GM23338 (cell line): ENCODE measurements around the gene KLHL22. TPM values are rescaled to one million over a fixed set of nuclear protein-coding genes. Genes with fewer than 3 reads are reported as not detected.
"Not testable (repeated sequence)": the region's sequence is repeated elsewhere in the genome, so short reads cannot be mapped to it uniquely, and the experiment has no call there.

ENCODE experiments used
- ATAC-seq: fragments of 200-7000 bp; cut with Tn5 transposase; 3 replicates; pipeline ENCODE4 v1.9.1; 2020
- DNase-seq: peaks from one replicate; pipeline ENCODE4 v3.0.0-alpha.2; 2015; ENCODE audit warnings: low spot score
- H2AFZ ChIP-seq: fragments of 200-600 bp; sonication (generic); 2 replicates; pipeline ENCODE4 v1.8.0; 2016; ENCODE audit warnings: antibody characterized with exemption, mild to moderate bottlenecking, moderate library complexity
- H3F3A ChIP-seq: fragments of 200-600 bp; sonication (generic); replicated peaks from 2 replicates; pipeline ENCODE4 v1.8.0; 2017; ENCODE audit warnings: antibody characterized with exemption, mixed run types, low read depth
- H3K27ac ChIP-seq: fragments of 200-600 bp; sonication (generic); 2 replicates; pipeline ENCODE4 v1.6.1; 2016; ENCODE audit warnings: low read depth
- H3K27me3 ChIP-seq: fragments of 200-600 bp; sonication (generic); 2 replicates; pipeline ENCODE4 v1.8.0; 2016; ENCODE audit warnings: mild to moderate bottlenecking, mixed run types, moderate library complexity; ENCODE audit not compliant: insufficient read depth
- H3K36me3 ChIP-seq: fragments of 200-600 bp; sonication (generic); 2 replicates; pipeline ENCODE4 v1.8.0; 2016; ENCODE audit warnings: mild to moderate bottlenecking; ENCODE audit not compliant: insufficient read depth
- H3K4me1 ChIP-seq: fragments of 200-600 bp; sonication (generic); 2 replicates; pipeline ENCODE4 v1.8.0; 2016; ENCODE audit warnings: mild to moderate bottlenecking, moderate library complexity; ENCODE audit not compliant: insufficient read depth
- H3K4me2 ChIP-seq: fragments of 200-600 bp; sonication (generic); 2 replicates; pipeline ENCODE4 v1.7.1; 2017; ENCODE audit warnings: mixed run types
- H3K4me3 ChIP-seq: fragments of 200-600 bp; sonication (generic); 2 replicates; pipeline ENCODE4 v1.6.1; 2016; ENCODE audit warnings: mixed run types
- H3K79me2 ChIP-seq: fragments of 200-600 bp; sonication (generic); replicated peaks from 2 replicates; pipeline ENCODE4 v1.8.0; 2017; ENCODE audit warnings: mild to moderate bottlenecking; ENCODE audit not compliant: insufficient read depth
- H3K9me2 ChIP-seq: fragments of 200-600 bp; sonication (generic); 2 replicates; pipeline ENCODE4 v1.8.0; 2017; ENCODE audit not compliant: insufficient read depth
- H4K20me1 ChIP-seq: fragments of 200-600 bp; sonication (generic); replicated peaks from 2 replicates; pipeline ENCODE4 v1.8.0; 2017; ENCODE audit warnings: mild to moderate bottlenecking; ENCODE audit not compliant: insufficient read depth
- H3K27ac Mint-ChIP-seq: 2 replicates; pipeline ENCODE4 v1.8.0; 2020; ENCODE audit warnings: inconsistent platforms, mild to moderate bottlenecking, moderate library complexity, mixed read lengths
- H3K27me3 Mint-ChIP-seq: 3 replicates; pipeline ENCODE4 v1.8.0; 2022; ENCODE audit warnings: low read depth, mild to moderate bottlenecking, moderate library complexity, mixed read lengths, inconsistent platforms; ENCODE audit not compliant: insufficient read depth, poor library complexity
- H3K36me3 Mint-ChIP-seq: 3 replicates; pipeline ENCODE4 v1.8.0; 2021; ENCODE audit warnings: low read depth, mild to moderate bottlenecking, inconsistent platforms, moderate library complexity, mixed read lengths
- H3K4me1 Mint-ChIP-seq: 3 replicates; pipeline ENCODE4 v1.8.0; 2020; ENCODE audit warnings: mild to moderate bottlenecking, inconsistent platforms, mixed read lengths
- H3K4me3 Mint-ChIP-seq: 3 replicates; pipeline ENCODE4 v1.8.0; 2021; ENCODE audit warnings: moderate library complexity, mild to moderate bottlenecking, inconsistent platforms, mixed read lengths
- H3K9me3 Mint-ChIP-seq: 3 replicates; pipeline ENCODE4 v1.8.0; 2020; ENCODE audit warnings: moderate library complexity, mild to moderate bottlenecking, inconsistent platforms, mixed read lengths
- CREB1 ChIP-seq: fragments of 250-450 bp; sonication (Bioruptor Pico); IDR thresholded peaks from 2 replicates; pipeline ENCODE4 v1.5.0; 2020; ENCODE audit warnings: low read depth, mild to moderate bottlenecking, moderate library complexity
- EZH2 ChIP-seq: fragments of 200-600 bp; sonication (generic); IDR thresholded peaks from one replicate; pipeline ENCODE4 v1.8.0; 2017; ENCODE audit warnings: antibody characterized with exemption, mild to moderate bottlenecking, low read depth; ENCODE audit not compliant: unreplicated experiment
- JUNB ChIP-seq: IDR thresholded peaks from one replicate; pipeline ENCODE4 v1.6.1; 2016; ENCODE audit warnings: antibody characterized with exemption; ENCODE audit not compliant: unreplicated experiment
- NANOG ChIP-seq: IDR thresholded peaks from 2 replicates; pipeline ENCODE4 v1.6.1; 2016; ENCODE audit warnings: antibody characterized with exemption, borderline replicate concordance
- POLR2AphosphoS5 ChIP-seq: IDR thresholded peaks from 2 replicates; pipeline ENCODE4 v1.6.1; 2016; ENCODE audit warnings: antibody characterized with exemption, low read depth
- ZNF114 ChIP-seq: fragments of 250-450 bp; sonication (Bioruptor Pico); IDR thresholded peaks from 2 replicates; pipeline ENCODE4 v1.5.0; 2020; ENCODE audit warnings: mild to moderate bottlenecking, moderate library complexity
- ZNF331 ChIP-seq: fragments of 250-450 bp; sonication (Bioruptor Pico); IDR thresholded peaks from 2 replicates; pipeline ENCODE4 v1.5.0; 2020; ENCODE audit warnings: low read depth, mild to moderate bottlenecking, moderate library complexity
- polyA plus RNA-seq: library from polyadenylated mRNA; unstranded; fragments of >200 nt; fragmentation: Nextera tagmentation; extraction: Ambion mirVana; gene quantifications from 2 replicates; pipeline ENCODE4 v1.2.1, GENCODE V29; 2016
- total RNA-seq: library from RNA; depleted of rRNA; stranded (reverse); fragments of >200 nt; shearing (Covaris generic); gene quantifications from 2 replicates; pipeline ENCODE4 v1.2.3, GENCODE V29; 2014
- TF ChIP-seq, protein P1 (sequence below), 2 experiments: fragments of 200-600 bp in 1 of 2; sonication (generic) in 1 of 2; conservative IDR thresholded peaks; 2 replicates each; pipeline versions ENCODE4 v1.5.1 to v1.6.1; 2016 to 2017; ENCODE audit warnings: antibody characterized with exemption in 2 of 2, low read depth in 2 of 2, mild to moderate bottlenecking in 2 of 2, moderate library complexity in 1 of 2
- TF ChIP-seq, protein P2 (sequence below): IDR thresholded peaks from 2 replicates; pipeline ENCODE4 v1.6.1; 2016; ENCODE audit warnings: antibody characterized with exemption
- TF ChIP-seq, protein P3 (sequence below): fragments of 250-450 bp; sonication (Bioruptor Pico); IDR thresholded peaks from 2 replicates; pipeline ENCODE4 v1.5.0; 2020; ENCODE audit warnings: mild to moderate bottlenecking, moderate library complexity

Gene KLHL22
- total and polyA plus RNA-seq, 2 experiments from 2014 or later = 2.4 to 16.0 TPM

DNA sequence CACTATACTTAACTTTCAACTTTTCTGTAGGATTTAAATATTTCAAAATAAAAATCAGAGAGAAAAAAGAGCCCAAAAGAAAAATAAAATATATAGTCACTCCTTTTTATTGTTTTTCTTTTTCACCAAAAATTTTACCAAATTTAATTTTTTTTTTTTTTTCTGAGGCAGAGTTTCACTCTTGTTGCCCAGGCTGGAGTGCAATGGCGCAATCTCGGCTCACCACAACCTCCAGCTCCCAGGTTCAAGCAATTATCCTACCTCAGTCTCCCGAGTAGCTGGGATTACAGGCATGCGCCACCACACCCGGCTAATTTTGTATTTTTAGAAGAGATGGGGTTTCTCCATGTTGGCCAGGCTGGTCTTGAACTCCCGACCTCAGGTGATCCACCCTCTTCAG is 17.5 kb downstream of the KLHL22 start:
- H3K79me2 ChIP-seq, H3K36me3 Mint-ChIP-seq, H3K9me3 Mint-ChIP-seq, H3K4me1 Mint-ChIP-seq, ATAC-seq, H2AFZ ChIP-seq, H3K27me3 ChIP-seq, H3K4me3 Mint-ChIP-seq, H4K20me1 ChIP-seq, H3K4me1 ChIP-seq, H3K9me2 ChIP-seq, H3F3A ChIP-seq, DNase-seq, H3K36me3 ChIP-seq, H3K27ac ChIP-seq, H3K4me3 ChIP-seq, H3K4me2 ChIP-seq, H3K27ac Mint-ChIP-seq, H3K27me3 Mint-ChIP-seq: not testable (repeated sequence)

DNA sequence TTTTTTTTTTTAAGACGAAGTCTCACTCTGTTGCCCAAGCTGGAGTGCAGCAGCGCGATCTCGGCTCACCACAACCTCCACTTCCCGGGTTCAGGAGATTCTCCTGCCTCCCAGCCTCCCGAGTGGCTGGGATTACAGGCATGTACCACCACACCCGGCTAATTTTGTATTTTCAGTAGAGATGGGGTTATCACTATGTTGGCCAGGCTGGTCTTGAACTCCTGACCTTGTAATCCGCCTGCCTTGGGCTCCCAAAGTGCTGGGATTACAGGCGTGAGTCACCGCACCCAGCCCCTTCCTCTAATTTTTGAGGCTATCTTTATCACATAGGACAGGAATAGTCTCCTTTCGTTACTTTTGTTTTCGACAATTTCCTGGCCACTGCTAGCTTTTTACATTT is 20.0 kb downstream of the KLHL22 start:
- not testable (repeated sequence) for H3K36me3 ChIP-seq, H3K27ac ChIP-seq, H3K4me3 Mint-ChIP-seq, H3K27me3 ChIP-seq, H3K9me2 ChIP-seq, DNase-seq, H3K4me1 Mint-ChIP-seq, H3K36me3 Mint-ChIP-seq, H3K4me3 ChIP-seq, H3K4me2 ChIP-seq, H3K79me2 ChIP-seq, H3K9me3 Mint-ChIP-seq, H3K27ac Mint-ChIP-seq, H3K4me1 ChIP-seq, H4K20me1 ChIP-seq, H2AFZ ChIP-seq, H3F3A ChIP-seq, ATAC-seq
- peaks cover 14% of the 10 kb centered on the region for H3K27me3 Mint-ChIP-seq

DNA sequence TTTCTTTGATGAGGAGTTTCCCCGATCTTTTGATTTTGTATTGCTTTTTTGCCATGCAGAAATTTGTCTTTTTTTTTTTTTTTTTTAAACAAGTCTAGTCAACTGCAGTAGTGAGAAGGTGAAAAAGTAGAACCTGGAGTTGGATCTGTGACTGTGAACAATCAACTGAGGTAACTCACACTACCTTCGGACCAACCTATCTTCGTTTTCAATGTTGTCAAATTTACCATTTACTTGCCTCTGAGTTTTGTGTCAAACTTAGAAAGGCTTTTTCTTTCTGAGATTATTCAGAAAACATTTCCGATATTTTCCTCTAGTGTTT is 20.5 kb downstream of the KLHL22 start:
- H3K79me2 ChIP-seq = no peaks in the 10 kb centered on the region
- no peak for DNase-seq
- H3K36me3 Mint-ChIP-seq = no peaks in the 10 kb centered on the region; the same call in 2 of the 3 replicates
- H3K9me2 ChIP-seq = no peaks in the 10 kb centered on the region
- H2AFZ ChIP-seq = no peak overlapping the region
- H3K27me3 ChIP-seq = no peaks in the 10 kb centered on the region
- H3K27ac ChIP-seq = no peak overlapping the region
- no peak overlapping the region for H3K27ac Mint-ChIP-seq
- H3K4me1 ChIP-seq = no peaks in the 10 kb centered on the region
- no peaks in the 10 kb centered on the region for H4K20me1 ChIP-seq
- no peaks in the 10 kb centered on the region for H3F3A ChIP-seq
- H3K4me3 Mint-ChIP-seq = no peak overlapping the region
- no peaks in the 10 kb centered on the region; the same call in 2 of the 3 replicates for H3K9me3 Mint-ChIP-seq
- peaks cover 14% of the 10 kb centered on the region for H3K27me3 Mint-ChIP-seq
- no peaks in the 10 kb centered on the region for H3K4me1 Mint-ChIP-seq
- H3K36me3 ChIP-seq = no peaks in the 10 kb centered on the region
- H3K4me3 ChIP-seq = no peak overlapping the region
- no peak for ATAC-seq
- H3K4me2 ChIP-seq = no peak overlapping the region
- no peak for TF ChIP-seq POLR2AphosphoS5
- TF ChIP-seq, protein P1, sequence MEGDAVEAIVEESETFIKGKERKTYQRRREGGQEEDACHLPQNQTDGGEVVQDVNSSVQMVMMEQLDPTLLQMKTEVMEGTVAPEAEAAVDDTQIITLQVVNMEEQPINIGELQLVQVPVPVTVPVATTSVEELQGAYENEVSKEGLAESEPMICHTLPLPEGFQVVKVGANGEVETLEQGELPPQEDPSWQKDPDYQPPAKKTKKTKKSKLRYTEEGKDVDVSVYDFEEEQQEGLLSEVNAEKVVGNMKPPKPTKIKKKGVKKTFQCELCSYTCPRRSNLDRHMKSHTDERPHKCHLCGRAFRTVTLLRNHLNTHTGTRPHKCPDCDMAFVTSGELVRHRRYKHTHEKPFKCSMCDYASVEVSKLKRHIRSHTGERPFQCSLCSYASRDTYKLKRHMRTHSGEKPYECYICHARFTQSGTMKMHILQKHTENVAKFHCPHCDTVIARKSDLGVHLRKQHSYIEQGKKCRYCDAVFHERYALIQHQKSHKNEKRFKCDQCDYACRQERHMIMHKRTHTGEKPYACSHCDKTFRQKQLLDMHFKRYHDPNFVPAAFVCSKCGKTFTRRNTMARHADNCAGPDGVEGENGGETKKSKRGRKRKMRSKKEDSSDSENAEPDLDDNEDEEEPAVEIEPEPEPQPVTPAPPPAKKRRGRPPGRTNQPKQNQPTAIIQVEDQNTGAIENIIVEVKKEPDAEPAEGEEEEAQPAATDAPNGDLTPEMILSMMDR (conservative IDR thresholded peaks at IDR 0.05; ENCODE audit: low read depth in 2 of 2) = no peak
- TF ChIP-seq EZH2 = no peak
- TF ChIP-seq NANOG = no peak
- TF ChIP-seq, protein P2, sequence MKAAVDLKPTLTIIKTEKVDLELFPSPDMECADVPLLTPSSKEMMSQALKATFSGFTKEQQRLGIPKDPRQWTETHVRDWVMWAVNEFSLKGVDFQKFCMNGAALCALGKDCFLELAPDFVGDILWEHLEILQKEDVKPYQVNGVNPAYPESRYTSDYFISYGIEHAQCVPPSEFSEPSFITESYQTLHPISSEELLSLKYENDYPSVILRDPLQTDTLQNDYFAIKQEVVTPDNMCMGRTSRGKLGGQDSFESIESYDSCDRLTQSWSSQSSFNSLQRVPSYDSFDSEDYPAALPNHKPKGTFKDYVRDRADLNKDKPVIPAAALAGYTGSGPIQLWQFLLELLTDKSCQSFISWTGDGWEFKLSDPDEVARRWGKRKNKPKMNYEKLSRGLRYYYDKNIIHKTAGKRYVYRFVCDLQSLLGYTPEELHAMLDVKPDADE = no peak
- no peak for TF ChIP-seq CREB1 (CRISPR knock-in tag)
- TF ChIP-seq JUNB = no peak
- no peak for TF ChIP-seq ZNF114 (CRISPR knock-in tag)
- TF ChIP-seq, protein P3, sequence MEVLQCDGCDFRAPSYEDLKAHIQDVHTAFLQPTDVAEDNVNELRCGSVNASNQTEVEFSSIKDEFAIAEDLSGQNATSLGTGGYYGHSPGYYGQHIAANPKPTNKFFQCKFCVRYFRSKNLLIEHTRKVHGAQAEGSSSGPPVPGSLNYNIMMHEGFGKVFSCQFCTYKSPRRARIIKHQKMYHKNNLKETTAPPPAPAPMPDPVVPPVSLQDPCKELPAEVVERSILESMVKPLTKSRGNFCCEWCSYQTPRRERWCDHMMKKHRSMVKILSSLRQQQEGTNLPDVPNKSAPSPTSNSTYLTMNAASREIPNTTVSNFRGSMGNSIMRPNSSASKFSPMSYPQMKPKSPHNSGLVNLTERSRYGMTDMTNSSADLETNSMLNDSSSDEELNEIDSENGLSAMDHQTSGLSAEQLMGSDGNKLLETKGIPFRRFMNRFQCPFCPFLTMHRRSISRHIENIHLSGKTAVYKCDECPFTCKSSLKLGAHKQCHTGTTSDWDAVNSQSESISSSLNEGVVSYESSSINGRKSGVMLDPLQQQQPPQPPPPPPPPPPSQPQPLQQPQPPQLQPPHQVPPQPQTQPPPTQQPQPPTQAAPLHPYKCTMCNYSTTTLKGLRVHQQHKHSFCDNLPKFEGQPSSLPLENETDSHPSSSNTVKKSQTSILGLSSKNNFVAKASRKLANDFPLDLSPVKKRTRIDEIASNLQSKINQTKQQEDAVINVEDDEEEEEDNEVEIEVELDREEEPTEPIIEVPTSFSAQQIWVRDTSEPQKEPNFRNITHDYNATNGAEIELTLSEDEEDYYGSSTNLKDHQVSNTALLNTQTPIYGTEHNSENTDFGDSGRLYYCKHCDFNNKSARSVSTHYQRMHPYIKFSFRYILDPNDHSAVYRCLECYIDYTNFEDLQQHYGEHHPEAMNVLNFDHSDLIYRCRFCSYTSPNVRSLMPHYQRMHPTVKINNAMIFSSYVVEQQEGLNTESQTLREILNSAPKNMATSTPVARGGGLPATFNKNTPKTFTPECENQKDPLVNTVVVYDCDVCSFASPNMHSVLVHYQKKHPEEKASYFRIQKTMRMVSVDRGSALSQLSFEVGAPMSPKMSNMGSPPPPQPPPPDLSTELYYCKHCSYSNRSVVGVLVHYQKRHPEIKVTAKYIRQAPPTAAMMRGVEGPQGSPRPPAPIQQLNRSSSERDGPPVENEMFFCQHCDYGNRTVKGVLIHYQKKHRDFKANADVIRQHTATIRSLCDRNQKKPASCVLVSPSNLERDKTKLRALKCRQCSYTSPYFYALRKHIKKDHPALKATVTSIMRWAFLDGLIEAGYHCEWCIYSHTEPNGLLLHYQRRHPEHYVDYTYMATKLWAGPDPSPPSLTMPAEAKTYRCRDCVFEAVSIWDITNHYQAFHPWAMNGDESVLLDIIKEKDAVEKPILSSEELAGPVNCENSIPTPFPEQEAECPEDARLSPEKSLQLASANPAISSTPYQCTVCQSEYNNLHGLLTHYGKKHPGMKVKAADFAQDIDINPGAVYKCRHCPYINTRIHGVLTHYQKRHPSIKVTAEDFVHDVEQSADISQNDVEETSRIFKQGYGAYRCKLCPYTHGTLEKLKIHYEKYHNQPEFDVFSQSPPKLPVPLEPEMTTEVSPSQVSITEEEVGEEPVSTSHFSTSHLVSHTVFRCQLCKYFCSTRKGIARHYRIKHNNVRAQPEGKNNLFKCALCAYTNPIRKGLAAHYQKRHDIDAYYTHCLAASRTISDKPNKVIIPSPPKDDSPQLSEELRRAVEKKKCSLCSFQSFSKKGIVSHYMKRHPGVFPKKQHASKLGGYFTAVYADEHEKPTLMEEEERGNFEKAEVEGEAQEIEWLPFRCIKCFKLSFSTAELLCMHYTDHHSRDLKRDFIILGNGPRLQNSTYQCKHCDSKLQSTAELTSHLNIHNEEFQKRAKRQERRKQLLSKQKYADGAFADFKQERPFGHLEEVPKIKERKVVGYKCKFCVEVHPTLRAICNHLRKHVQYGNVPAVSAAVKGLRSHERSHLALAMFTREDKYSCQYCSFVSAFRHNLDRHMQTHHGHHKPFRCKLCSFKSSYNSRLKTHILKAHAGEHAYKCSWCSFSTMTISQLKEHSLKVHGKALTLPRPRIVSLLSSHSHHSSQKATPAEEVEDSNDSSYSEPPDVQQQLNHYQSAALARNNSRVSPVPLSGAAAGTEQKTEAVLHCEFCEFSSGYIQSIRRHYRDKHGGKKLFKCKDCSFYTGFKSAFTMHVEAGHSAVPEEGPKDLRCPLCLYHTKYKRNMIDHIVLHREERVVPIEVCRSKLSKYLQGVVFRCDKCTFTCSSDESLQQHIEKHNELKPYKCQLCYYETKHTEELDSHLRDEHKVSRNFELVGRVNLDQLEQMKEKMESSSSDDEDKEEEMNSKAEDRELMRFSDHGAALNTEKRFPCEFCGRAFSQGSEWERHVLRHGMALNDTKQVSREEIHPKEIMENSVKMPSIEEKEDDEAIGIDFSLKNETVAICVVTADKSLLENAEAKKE (CRISPR knock-in tag) = no peak
- no peak for TF ChIP-seq ZNF331 (CRISPR knock-in tag)
